GM23248 (cell line): ENCODE results near the gene CHST8.

Experiments
- EZH2 ChIP-seq: fragments of 200-600 bp; sonication (generic); IDR thresholded peaks from 2 replicates; pipeline ENCODE4 v1.6.1; 2018; ENCODE audit warnings: antibody characterized with exemption, mild to moderate bottlenecking; ENCODE audit not compliant: insufficient read depth, poor library complexity, severe bottlenecking
- EZH2phosphoT487 ChIP-seq: fragments of 200-600 bp; sonication (generic); IDR thresholded peaks from 2 replicates; pipeline ENCODE4 v1.6.1; 2018; ENCODE audit warnings: antibody characterized with exemption, moderate library complexity, mild to moderate bottlenecking, low read depth; ENCODE audit not compliant: insufficient read depth

DNA sequence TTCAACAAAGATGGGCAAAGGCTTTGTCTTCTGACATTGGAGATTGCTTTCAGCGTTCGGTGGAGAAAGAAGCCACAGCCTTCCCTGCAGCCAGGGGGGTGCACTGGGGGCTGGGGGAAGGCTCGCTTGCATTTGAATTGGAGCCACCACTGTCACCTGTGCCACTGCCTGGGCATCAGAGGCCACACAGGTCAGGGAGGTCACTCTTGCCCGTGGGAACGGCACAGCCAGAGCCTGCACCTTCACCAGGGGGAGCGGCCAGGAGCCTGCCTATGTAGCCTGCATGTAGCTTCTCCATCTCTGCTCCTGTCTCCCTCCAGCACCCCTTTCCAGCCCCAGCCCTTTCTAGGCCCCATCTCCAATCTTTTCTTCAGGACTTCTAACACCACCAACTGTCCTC lies 131.2 kb downstream of the CHST8 start:
- TF ChIP-seq EZH2 (no peak), EZH2phosphoT487 (no peak)
